Measurements from ENCODE around the gene HECTD1. TPM values are rescaled to one million over a fixed set of nuclear protein-coding genes. Genes with fewer than 3 reads are reported as not detected.

HECTD1 gene
- polyA plus RNA-seq, 2 of the 4 experiments (the other 2 are of a cell fraction), result 60.7 to 149 TPM

- Histone ChIP-seq H3K4me1 (peaks cover 39% of the 10 kb centered on the region), H3K9me3 (no peaks in the 10 kb centered on the region), H3K27ac (peak overlapping the region; percentile 74 to 84), H3K4me2 (peak overlapping the region; percentile 73), H3K4me3 (peak overlapping the region; percentile 3; the same call in 1 of the 3 replicates)
- TF ChIP-seq JUNB (IDR thresholded peaks at IDR 0.05), result no peak
- TF ChIP-seq KDM5A (IDR thresholded peaks at IDR 0.05), result no peak
- TF ChIP-seq, protein P1, sequence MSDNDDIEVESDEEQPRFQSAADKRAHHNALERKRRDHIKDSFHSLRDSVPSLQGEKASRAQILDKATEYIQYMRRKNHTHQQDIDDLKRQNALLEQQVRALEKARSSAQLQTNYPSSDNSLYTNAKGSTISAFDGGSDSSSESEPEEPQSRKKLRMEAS (IDR thresholded peaks at IDR 0.05), result no peak
- no peak for TF ChIP-seq MAZ (IDR thresholded peaks at IDR 0.05; ENCODE audit: borderline replicate concordance, low read depth, low read length)
- no peak for TF ChIP-seq NFE2L2 (conservative IDR thresholded peaks at IDR 0.05; ENCODE audit: low read length)
- no peak for TF ChIP-seq HOXB5 (CRISPR knock-in tag; IDR thresholded peaks at IDR 0.05)
- no peak for TF ChIP-seq MYC (IDR thresholded peaks at IDR 0.05; ENCODE audit: borderline replicate concordance, low read length)
- TF ChIP-seq KDM1A (IDR thresholded peaks at IDR 0.05; ENCODE audit: low read depth), result no peak
- TF ChIP-seq, protein P2, sequence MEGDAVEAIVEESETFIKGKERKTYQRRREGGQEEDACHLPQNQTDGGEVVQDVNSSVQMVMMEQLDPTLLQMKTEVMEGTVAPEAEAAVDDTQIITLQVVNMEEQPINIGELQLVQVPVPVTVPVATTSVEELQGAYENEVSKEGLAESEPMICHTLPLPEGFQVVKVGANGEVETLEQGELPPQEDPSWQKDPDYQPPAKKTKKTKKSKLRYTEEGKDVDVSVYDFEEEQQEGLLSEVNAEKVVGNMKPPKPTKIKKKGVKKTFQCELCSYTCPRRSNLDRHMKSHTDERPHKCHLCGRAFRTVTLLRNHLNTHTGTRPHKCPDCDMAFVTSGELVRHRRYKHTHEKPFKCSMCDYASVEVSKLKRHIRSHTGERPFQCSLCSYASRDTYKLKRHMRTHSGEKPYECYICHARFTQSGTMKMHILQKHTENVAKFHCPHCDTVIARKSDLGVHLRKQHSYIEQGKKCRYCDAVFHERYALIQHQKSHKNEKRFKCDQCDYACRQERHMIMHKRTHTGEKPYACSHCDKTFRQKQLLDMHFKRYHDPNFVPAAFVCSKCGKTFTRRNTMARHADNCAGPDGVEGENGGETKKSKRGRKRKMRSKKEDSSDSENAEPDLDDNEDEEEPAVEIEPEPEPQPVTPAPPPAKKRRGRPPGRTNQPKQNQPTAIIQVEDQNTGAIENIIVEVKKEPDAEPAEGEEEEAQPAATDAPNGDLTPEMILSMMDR (IDR thresholded peaks at IDR 0.05), result no peak
- no peak for TF ChIP-seq RAD21 (conservative IDR thresholded peaks at IDR 0.05 in 1 of 2, IDR thresholded peaks at IDR 0.05 in 1 of 2)
- FAIRE-seq (no peak), DNase-seq (ENCODE audit: low read depth in 1 of 2, low spot score in 1 of 2) (no peak), ATAC-seq (peak in 1 of 2 experiments; percentile 20; a peak in 3 of 6 replicates)
- CTCF ChIA-PET, result interaction anchor here (0.6 to 5.2 kb wide), 3 partner anchors 22 to 513 kb away, joined by 3 to 30 read pairs (median 5); partner anchors contain the start of gene HECTD1
- POLR2A ChIA-PET, result interaction anchor here (1.2 to 3.8 kb wide), 3 partner anchors 21 to 191 kb away, joined by 4 to 51 read pairs (median 6); partner anchors contain the start of genes HEATR5A and HECTD1
Measured at GRCh38 chr14:31229009-31229408, 21.4 kb upstream of the HECTD1 start.

DNA sequence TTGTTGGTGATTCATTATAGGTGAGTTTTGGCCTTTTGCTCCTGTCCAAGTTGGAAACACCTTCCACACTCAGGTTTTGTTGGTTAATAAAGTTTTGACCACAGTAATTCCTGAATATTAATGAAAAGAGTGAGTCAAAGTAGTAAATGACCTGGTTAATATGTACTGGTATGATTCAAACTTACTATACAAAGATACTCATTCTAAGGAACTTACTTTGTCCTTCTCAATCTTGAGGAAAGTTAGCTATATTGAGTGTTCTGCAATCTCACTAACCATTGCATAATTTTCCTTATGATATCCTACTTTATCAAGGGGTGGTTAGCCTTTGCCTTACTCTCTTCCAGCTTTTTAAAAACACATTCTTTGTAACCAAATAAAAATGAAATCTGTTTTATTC, 20.9 kb upstream of the HECTD1 start:
- CTCF ChIA-PET, result interaction anchor here (0.6 to 5.2 kb wide), 2 partner anchors 22 to 513 kb away, joined by 3 to 30 read pairs; partner anchors contain the start of gene HECTD1
- TF ChIP-seq CEBPB (IDR thresholded peaks at IDR 0.05) (peak; percentile 47 to 73; a peak in 2 of 4 replicates), SMC3 (IDR thresholded peaks at IDR 0.05) (no peak)
- H3K4me3 ChIP-seq, result no peak overlapping the region

GRCh38 chr14:31224808-31225207, 17.2 kb upstream of the HECTD1 start:
- FAIRE-seq (no peak), DNase-seq (ENCODE audit: low read depth in 1 of 2, low spot score in 1 of 2) (no peak), ATAC-seq (no peak)
- Histone ChIP-seq H3K4me1 (peaks cover 17% of the 10 kb centered on the region), H3K27ac (no peak overlapping the region), H3K4me2 (no peak overlapping the region), H3K4me3 (no peak overlapping the region), H3K9me3 (no peaks in the 10 kb centered on the region)
- CTCF ChIA-PET, result interaction anchor here (1.2 kb wide), 1 partner anchor 19 kb away, joined by 3 read pairs; no protein-coding TSS in a partner anchor
- POLR2A ChIA-PET, result interaction anchor here (0.8 kb wide), 1 partner anchor 17 kb away, joined by 3 read pairs; the partner anchor contains the start of gene HECTD1
- TF ChIP-seq CBX8 (IDR thresholded peaks at IDR 0.05) (no peak), EP300 (IDR thresholded peaks at IDR 0.05) (no peak), NPAS2 (CRISPR knock-in tag; IDR thresholded peaks at IDR 0.05; ENCODE audit: borderline replicate concordance) (no peak), BCL3 (IDR thresholded peaks at IDR 0.05) (no peak), TP53 (CRISPR knock-in tag; IDR thresholded peaks at IDR 0.05) (no peak)
- 47% methylated on average over 1 of the region's 1 CpG for WGBS (ENCODE audit: missing lambda C conversion rate)

More for the DNA sequence above, 20.9 kb upstream of the HECTD1 start:
- Histone ChIP-seq H3K27ac (peak overlapping the region; percentile 74 to 84), H3K9me3 (no peaks in the 10 kb centered on the region), H3K4me1 (peaks cover 39% of the 10 kb centered on the region), H3K4me2 (peak overlapping the region; percentile 73)
- DNase-seq (ENCODE audit: low read depth in 1 of 2, low spot score in 1 of 2), result no peak
- no peak for FAIRE-seq
- POLR2A ChIA-PET, result interaction anchor here (3.8 kb wide), 1 partner anchor 20 kb away, joined by 51 read pairs; the partner anchor contains the start of gene HECTD1
- ATAC-seq, result no peak

GRCh38 chr14:31223331-31223730, 15.7 kb upstream of the HECTD1 start:
- ATAC-seq (no peak), DNase-seq (ENCODE audit: low read depth in 1 of 2, low spot score in 1 of 2) (no peak), FAIRE-seq (no peak)
- no peak overlapping the region for H3K4me3 ChIP-seq
- 82% methylated on average over 3 of the region's 3 CpGs for WGBS (ENCODE audit: missing lambda C conversion rate)
- no peak overlapping the region for H3K27ac ChIP-seq
- peaks cover 12% of the 10 kb centered on the region for H3K4me1 ChIP-seq
- ChIA-PET POLR2A (no interaction called here), CTCF (interaction anchor here (3.6 kb wide), 1 partner anchor 15 kb away, joined by 14 read pairs; the partner anchor contains the start of gene HECTD1)
- H3K9me3 ChIP-seq, result no peaks in the 10 kb centered on the region
- H3K4me2 ChIP-seq, result no peak overlapping the region
- no peak for TF ChIP-seq PHF8 (IDR thresholded peaks at IDR 0.05; ENCODE audit: borderline replicate concordance, low read depth)
- TF ChIP-seq, protein P3, sequence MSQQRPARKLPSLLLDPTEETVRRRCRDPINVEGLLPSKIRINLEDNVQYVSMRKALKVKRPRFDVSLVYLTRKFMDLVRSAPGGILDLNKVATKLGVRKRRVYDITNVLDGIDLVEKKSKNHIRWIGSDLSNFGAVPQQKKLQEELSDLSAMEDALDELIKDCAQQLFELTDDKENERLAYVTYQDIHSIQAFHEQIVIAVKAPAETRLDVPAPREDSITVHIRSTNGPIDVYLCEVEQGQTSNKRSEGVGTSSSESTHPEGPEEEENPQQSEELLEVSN (IDR thresholded peaks at IDR 0.05; ENCODE audit: borderline replicate concordance, low read depth), result no peak
- no peak for TF ChIP-seq FOSL2 (IDR thresholded peaks at IDR 0.05)
- no peak for TF ChIP-seq FOSL2 (CRISPR knock-in tag; IDR thresholded peaks at IDR 0.05)
- TF ChIP-seq MAFK (IDR thresholded peaks at IDR 0.05; ENCODE audit: partially characterized antibody), result no peak
- TF ChIP-seq MYC (IDR thresholded peaks at IDR 0.05; ENCODE audit: borderline replicate concordance, low read length), result no peak
- TF ChIP-seq HEYL (CRISPR knock-in tag; IDR thresholded peaks at IDR 0.05), result no peak
- TF ChIP-seq JUN (IDR thresholded peaks at IDR 0.05), result no peak
- TF ChIP-seq, protein P2 (IDR thresholded peaks at IDR 0.05), result no peak
- TF ChIP-seq SMC3 (IDR thresholded peaks at IDR 0.05), result no peak
- TF ChIP-seq EP300 (IDR thresholded peaks at IDR 0.05), result no peak
- no peak for TF ChIP-seq ZC3H11A (IDR thresholded peaks at IDR 0.05)
